GM19372 (cell line): ENCODE results near the gene GGCT.
"Not testable (repeated sequence)": the region's sequence is repeated elsewhere in the genome, so short reads cannot be mapped to it uniquely, and the experiment has no call there.

Experiments
- ATAC-seq: cut with Tn5 transposase; IDR thresholded peaks from one replicate; pipeline ENCODE4 v1.9.1; 2021; ENCODE audit warnings: mild to moderate bottlenecking, low read depth, moderate library complexity; ENCODE audit not compliant: unreplicated experiment

The GGCT gene, protein sequence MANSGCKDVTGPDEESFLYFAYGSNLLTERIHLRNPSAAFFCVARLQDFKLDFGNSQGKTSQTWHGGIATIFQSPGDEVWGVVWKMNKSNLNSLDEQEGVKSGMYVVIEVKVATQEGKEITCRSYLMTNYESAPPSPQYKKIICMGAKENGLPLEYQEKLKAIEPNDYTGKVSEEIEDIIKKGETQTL

DNA sequence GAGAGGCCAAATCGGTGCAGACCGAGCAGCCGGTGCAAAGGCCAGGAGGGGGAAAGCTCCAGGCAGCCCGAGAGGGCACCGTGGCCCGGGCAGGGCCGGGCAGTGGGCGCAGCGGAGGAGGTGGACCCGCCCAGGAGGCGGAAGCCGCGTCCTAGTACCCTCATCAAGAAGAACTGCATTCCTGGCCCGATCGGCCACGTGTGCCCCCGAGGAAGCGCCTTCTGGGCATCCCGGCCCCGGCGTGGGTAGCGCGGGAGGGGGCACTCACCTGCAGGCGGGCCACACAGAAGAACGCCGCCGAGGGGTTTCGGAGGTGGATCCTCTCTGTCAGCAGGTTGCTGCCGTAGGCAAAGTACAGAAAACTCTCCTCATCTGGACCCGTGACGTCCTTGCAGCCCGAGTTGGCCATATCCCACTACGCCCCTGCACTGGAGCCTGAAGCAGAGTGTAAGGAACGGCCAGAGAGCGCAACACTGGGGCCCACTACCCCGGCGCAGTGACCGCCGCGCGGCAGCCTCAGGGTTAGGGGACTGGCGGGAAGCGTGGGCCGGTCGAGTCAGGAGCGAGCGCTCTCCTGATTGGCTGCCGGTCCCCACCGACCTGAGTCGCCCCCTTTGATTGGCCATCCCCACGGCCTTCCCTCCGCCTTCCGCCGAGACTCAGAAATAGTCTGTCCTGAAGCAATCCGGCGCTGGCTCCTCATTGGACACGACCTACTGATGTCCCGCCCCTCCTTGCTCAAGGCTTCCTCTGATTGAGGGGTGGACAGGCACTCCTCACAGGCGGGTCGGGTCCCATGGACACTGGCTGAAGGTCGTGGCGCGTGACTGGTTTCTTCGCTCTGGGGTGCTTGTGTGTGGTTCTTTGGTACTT is at the start of gene GGCT:
GGCT (minus strand) TSS at position 529 of the 873 bp plus-strand sequence; CDS start at position 409, 120 bp downstream.
- ATAC-seq, result peak; percentile 98

DNA sequence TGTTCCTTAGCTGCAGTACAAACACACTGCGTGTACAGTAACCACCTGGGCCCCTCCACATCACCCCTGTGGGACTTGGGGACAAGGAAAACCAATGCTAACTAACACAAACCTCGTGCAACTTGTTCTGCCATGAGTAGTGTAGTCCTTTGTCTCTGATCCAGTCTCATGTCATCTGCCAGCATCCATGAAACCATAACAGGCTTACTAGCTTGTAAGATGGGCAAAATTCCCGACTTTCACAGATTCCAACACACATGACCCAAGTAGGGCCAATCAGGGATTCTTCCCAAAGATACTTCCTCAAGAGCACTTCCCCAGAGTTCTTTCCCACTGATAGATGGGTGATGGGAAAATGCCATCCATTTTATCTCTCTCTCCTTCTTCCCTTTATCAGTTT is 48.9 kb upstream of the GGCT start:
- no peak for ATAC-seq

DNA sequence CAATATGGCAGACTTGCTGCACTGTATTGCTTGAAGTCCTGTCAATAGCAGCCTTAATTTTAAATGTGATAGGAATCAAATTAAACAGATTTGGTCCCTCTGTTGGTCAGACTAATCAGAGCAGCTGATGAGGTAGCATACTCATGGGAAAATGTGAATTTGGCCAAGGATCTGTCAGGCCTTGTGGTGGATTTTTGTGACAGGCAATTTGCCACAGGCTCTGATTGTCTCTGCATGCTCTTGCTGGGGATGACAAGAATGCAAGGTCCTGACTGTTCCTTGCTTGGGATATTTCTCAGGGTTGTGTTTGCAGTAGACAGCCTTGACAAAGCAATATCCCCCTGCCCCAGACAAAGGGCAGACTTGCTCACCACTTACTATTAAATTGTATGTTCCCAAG is 48.5 kb upstream of the GGCT start:
- ATAC-seq, result no peak

DNA sequence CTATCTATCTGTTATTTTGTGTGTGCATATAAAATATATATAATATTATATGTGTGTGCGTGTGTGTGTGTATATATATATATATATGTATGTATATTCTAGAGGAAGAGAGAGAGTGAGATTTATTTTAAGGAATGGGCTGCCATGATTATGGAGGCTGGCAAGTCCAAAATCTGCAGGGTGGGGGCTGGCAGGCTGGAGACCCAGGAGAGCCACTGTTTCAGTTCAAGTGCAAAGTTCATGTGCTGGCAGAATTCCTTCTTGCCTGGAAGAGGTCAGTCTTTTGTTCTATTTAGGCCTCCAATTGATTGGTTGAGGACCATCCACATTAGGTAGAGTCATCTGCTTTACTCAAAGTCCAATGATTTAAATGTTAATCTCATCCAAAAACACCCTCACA is 47.7 kb upstream of the GGCT start:
- no peak for ATAC-seq

DNA sequence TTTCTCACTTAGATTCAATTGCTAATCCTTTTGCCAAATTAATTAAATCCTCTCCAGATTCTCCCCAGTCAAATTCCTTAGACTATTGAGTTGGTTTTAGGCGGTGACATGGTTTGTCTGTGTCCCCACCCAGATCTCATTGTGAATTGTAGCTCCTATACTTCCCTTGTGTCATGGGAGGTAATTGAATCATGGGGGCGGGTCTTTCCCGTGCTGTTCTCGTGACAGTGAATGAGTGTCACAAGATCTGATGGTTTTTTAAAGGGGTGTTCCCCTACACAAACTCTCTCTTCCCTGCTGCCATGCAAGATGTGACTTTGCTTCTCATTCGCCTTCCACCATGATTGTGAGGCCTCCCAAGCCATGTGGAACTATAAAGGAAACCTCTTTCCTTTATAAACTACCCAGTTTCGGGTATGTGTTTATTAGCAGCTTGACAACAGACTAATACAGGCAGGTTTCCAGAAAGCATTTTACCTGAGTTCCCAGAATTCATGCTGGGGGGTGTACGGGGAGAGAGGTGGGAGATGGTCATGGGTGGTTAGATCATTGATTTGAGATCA is 45.4 kb upstream of the GGCT start:
- ATAC-seq, result no peak

DNA sequence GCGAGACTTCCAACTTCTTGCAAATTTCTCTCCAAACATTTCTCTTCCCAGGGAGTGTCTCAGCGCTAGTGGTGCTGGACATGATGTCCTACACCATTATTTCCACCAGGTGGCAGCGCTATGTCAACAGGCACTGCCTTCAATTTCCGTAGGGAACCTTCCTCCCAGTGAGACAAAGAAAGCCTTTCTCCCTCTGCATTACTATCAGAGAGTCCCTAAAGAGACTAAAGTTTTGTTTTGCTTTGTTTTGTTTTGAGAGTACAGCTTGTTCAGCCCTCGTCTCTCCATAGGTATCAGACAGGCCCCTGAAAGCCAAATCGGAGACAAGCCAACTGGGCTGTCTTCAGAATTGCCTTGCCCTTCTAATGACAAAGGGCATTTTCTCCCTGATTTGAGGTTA is 44.2 kb upstream of the GGCT start:
- no peak for ATAC-seq

DNA sequence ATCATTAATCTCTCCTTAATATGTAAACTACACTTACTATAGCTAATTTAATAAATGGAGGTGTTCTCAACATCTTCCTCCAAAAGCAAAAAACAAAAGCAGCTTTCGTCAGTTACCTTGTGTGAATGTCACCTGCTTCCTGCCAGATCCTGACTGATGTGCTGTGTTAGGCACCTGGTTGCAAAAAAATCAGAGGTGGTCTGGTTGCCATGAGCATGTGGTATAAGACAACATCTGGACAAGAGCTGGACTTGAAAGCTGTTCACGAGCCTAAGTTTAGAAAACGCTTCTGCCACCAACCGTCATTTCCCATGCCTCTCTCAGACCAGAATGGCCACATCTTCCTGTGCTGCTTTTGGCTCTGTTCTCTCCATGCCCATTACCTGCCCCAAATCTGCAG is 42.0 kb upstream of the GGCT start:
- ATAC-seq, result no peak

DNA sequence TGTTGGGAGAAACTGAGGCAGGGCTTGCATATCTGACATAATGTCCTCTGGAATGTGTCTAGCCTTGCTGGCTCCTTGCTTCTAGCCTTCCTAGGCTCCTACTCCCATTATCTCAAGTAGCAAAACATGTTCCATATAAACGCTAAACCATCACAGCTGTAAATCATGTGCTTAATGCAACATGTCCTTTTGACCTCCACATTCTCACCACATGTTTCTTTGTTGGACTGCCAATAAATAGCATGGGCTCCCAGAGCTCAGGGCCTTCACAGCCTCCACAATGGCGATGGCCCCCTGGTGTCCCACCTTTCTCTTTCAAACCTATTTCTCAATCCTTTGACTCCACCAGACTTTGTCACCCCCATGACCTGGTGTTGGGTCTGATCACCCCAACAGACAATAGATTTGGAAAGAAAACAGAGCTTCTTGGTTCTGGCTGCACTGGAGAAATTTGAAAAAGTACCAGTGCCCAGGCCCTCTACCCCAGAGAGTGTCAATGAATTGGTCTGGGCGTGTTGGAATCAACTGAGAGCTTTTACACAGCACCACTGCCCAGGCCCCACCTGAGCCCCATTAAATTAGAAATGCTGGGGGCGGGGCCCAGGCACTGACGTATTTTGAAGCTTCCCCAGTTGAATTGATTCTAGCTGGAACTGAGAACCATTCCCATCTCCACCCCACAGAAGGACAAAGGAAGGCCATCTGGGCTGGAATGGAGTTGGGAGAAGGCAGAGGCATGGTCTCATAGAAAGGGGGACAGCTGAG is 41.3 kb upstream of the GGCT start:
- no peak for ATAC-seq

DNA sequence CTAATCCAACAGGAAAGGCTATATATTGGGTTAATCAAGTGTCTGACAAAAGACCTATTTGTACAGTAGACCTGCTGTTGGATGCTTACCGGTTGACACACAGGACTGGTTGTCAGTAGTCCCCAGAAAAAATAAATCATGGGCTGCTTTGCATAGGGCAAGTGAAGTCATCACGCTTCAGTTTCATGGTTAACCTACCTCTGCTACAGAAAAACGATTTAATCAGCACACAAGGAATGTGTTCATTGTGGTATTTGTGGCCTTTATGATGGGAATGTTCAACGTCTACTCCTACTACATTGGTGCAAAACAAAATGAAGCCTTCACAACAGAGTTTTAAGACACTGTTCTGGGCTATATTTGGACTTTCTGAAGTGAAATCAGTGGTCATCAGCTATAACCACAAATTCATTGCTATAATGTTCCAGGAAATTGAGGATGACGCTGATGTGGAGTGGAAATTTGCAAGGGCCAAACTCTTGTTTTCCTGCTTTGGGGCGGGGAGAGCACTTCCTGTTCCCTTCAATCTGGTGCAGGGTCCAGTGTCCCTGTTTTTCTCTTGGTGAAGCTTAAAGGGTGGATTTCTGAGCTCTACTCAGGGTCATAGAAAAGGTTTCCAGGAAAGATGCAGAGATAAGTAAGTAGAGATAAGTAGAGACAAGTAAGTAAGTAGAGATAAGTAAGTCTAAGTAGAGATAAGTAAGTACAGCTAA is 39.3 kb upstream of the GGCT start:
- no peak for ATAC-seq

DNA sequence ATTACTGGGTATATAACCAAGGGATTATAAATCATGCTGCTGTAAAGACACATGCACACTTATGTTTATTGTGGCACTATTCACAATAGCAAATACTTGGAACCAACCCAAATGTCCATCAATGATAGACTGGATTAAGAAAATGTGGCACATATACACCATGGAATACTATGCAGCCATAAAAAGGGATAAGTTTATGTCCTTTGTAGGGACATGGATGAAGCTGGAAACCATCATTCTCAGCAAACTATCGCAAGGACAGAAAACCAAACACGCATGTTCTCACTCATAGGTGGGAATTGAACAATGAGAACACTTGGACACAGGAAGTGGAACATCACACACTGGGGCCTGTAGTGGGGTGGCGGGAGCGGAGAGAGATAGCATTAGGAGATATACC is 38.5 kb upstream of the GGCT start:
- ATAC-seq, result not testable (repeated sequence)

DNA sequence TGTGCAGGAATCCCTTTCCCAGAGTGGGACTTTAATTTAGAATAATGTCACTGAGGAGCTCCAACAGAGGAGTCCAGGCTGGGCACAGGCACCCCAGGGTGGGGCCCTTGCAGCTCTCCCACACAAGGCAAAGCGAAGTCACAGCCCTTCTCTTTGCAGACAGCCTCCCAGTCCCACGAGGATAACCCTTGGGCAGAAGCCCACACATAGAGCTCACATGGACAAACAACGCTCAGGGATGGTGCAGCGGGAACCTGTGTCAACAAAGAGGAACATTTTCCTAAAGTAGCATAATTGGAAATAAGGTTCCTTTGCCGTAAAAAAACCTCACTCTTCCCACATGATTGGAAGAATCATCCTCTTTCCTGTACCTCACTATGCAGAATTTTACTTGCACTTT is 29.3 kb upstream of the GGCT start:
- no peak for ATAC-seq

DNA sequence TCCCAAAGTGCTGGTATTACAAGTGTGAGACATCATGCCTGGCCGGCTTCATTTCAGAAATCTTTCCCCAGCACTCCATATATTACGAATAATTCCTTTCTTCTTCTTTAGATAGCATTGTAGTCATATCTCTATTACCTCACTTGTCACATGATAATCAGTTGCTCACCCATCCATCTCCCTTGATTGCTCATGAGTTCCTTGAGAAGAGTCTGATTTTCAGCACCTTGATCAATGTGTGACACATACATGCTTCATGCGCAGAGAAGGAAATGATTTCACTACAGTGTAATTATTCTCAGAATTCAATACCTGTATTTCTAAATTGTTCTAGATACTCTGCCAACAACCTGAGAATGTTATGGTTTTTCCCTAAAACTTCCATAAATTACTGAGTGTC is 26.7 kb upstream of the GGCT start:
- ATAC-seq, result no peak

DNA sequence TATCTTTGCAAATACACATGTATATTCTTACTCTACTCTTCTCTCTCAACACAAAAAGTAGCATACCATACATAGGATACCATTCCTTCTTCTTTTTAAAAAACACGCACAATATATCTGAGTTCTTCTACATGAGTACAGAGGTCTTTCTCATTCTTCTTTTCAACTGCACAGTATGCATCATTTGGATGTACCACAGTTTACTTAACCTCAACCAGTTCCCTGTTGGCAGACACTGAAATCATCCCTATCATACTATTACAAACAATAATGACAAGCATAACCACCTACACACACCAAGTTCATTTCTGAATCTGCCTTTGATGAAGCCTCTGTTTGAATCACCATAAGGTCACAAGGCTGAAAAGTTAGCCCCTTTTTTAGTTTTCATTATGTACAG is 25.7 kb upstream of the GGCT start:
- ATAC-seq, result no peak

DNA sequence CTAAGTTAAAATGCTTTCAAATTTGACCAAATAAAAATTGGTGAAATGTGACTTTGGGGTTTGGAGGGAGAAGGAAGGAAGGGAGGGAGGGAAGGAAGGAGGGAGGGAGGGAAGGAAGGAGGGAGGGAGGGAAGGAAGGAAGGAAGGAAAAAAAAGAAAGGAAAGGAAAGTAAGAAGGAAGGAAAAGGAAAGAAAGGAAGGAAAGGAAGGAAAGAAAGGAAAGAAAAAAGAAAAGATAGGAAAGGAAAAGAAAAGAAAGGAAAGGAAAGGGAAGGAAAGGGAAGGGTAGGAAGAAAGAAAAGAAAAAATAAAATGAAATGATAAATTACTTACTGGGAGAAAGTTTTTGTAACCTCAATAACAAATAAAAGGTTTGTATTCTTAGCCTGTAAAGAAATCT is 24.1 kb upstream of the GGCT start:
- no peak for ATAC-seq

DNA sequence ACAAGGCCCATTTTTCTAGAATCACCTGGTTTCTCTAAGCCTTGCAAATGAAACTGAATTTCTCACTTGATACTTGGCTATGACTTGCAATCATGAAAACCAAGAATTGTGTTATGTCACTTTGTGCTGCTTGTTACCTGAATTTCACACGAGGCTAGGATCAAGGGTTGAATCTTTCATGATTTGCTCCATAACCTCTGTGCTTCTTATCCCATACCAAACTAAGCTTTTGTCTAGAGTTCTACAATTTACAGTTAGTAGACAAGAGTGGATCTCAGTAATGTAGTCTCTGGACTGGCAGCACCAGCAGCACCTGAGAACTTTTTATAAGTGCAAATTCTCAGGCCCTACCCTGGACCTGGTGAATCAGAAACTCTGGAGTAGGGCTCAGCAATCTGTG is 22.7 kb upstream of the GGCT start:
- ATAC-seq, result not testable (repeated sequence)

DNA sequence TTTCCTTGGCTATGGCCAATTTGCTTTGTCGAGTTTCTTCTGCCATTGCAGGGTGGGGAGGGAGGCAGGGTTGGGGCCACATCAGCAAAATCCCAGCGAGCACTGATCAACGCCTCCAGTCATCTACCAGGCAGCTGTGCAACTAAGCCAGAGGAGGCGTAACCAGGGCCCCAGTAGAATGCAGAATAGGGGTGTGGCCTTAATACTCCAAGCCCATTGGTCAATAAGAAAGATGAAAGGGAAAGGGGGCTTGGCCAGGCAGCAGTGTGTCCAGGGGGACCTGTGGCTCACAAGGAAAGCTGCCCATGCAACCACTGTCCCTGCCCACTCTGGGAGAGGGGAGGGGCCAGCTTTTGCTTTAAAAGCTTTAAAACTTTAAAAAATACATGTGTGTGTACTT is 21.5 kb upstream of the GGCT start:
- no peak for ATAC-seq

DNA sequence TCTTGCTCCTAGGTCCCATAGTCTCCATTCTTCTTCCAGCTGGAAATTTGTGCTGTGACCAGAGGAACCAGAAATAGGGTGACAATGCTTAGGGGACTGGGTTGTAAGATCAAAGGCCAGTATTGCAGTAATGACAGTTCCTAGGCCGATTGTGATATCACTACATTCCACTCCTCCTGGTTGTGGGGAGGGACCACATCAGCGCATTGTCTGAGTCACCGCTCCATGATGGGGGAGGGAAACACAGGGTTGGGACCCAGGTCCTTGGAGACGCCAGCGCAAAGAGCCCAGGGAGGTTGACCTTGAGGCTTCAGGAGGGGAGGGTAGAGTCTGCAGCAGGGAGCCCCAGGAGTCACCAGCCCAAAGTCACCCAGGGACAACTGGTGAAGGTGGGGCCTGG is 20.8 kb upstream of the GGCT start:
- ATAC-seq, result no peak

DNA sequence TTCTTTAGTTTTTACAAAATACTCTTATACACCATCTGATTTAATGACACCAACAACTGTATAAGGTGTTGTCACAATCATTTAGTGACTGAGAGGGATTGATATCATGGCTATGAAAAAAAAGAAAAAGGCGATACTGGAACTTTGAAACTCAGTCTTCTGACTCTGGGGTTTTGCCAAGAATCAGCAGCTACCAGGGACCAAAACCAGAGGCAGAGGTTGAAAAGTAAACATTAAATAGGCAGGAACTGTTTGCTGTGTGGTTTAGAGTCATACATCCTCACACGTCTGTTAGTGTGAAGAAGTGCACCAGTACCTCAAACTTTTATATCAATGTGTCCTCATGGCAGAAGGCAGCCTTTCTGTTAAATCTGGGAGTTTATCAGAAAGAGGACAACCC is 19.9 kb upstream of the GGCT start:
- ATAC-seq, result no peak

DNA sequence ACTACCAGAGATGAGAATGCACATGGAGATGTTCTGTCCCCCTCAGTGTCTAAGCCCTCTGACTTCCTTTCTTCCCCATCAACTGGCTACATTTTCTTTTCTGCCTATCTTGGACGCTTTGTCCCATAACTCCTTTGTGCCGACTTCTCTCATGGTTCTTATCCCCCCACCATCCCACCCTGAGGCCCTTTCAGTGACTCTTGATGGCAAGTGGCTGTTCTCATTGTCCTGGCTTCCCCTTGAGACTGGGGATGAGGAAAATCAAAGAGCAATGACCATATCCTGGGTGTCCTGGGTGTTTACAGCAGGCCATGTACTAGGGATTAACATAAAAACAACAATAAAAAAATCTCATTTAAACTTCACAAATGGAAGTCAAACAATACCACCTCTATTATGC is 18.8 kb upstream of the GGCT start:
- no peak for ATAC-seq

DNA sequence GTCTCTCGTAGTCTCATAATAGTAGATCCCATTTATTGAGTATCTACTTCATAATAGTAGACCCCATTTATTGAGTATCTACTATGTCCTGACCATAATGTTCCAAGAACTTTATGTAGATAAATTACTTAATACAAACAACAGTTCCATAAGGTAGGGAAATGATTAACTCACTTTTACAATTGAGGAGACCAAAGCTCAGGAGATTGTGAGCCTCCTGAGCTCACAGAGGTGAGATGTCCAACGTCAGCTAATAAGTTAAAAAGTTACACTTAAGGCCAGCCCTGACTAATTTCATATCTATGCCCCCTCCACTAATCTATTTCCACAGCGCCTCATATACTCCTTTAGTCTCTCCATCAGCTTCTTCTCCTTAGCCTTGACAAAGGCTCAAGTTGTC is 17.5 kb upstream of the GGCT start:
- no peak for ATAC-seq

DNA sequence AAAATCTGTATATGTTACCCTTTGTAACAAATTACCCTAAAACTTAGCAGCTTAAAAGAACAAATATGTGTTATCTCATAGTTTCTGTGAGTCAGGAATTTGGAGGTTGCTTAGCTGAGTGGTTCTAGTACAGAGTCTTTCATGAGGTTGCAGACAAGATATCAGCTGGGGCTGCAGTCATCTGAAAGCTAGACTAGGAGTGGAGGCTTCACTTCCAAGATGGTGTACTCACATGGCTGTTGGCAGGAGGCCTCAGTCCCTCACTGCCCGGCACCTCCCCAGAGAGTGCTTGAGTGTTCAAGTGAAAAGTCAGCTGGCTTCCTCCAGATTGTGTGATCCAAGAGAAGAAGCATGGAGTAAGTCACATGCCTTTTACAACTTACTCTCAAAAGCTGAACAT is 16.9 kb upstream of the GGCT start:
- no peak for ATAC-seq
